SJCRH30 (cell line): ENCODE measurements around the gene CAMKMT. TPM values are rescaled to one million over a fixed set of nuclear protein-coding genes. Genes with fewer than 3 reads are reported as not detected.
"Not testable (repeated sequence)": the region's sequence is repeated elsewhere in the genome, so short reads cannot be mapped to it uniquely, and the experiment has no call there.

Experiments
- DNase-seq, 2 experiments: peaks; one replicate each; pipeline ENCODE4 v3.0.0-alpha.2; 2015 to 2020
- H3K27ac ChIP-seq: fragments of 250-450 bp; sonication (Bioruptor Pico); 2 replicates; pipeline ENCODE4 v1.5.1; 2020; ENCODE audit warnings: mild to moderate bottlenecking, moderate library complexity
- H3K27me3 ChIP-seq: fragments of 250-450 bp; sonication (Bioruptor Pico); 2 replicates; pipeline ENCODE4 v1.5.1; 2020; ENCODE audit warnings: mild to moderate bottlenecking, moderate library complexity
- H3K36me3 ChIP-seq: fragments of 250-450 bp; sonication (Bioruptor Pico); 2 replicates; pipeline ENCODE4 v1.5.1; 2020; ENCODE audit warnings: mild to moderate bottlenecking, moderate library complexity
- H3K4me1 ChIP-seq: fragments of 250-450 bp; sonication (Bioruptor Pico); 2 replicates; pipeline ENCODE4 v1.5.1; 2020; ENCODE audit warnings: mild to moderate bottlenecking, moderate library complexity
- H3K4me3 ChIP-seq: fragments of 250-450 bp; sonication (Bioruptor Pico); 2 replicates; pipeline ENCODE4 v1.5.1; 2020; ENCODE audit warnings: mild to moderate bottlenecking, moderate library complexity
- H3K9me3 ChIP-seq: fragments of 250-450 bp; sonication (Bioruptor Pico); replicated peaks from 2 replicates; pipeline ENCODE4 v1.5.1; 2020; ENCODE audit warnings: mild to moderate bottlenecking, moderate library complexity
- total RNA-seq: library from RNA; depleted of rRNA; stranded (reverse); fragments of >200 nt; shearing (Covaris generic); gene quantifications from 2 replicates; pipeline ENCODE4 v1.2.3, GENCODE V29; 2014

CAMKMT gene
- total RNA-seq, 1 experiment from 2014 or later = 11.3 TPM

DNA sequence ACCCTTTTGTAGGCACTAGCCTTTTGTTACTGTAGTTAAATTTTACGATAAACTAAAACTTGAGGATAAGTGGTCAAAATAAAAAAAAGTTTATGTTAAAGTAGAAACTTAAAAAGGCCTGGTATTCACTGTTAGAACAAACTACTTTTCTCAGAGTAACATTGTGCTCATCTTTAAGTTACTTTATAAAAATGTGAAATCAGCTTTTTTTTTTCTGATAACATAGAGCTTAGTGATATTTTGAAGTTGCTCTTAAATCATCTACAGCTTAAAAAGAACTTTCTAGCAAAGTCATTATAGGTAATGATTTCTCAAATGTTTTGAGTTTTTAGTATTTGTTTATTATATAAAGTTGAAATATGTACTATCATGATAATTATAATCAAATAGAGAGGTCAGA is 125.3 kb downstream of the CAMKMT start:
- H3K27me3 ChIP-seq = no peaks in the 10 kb centered on the region
- H3K36me3 ChIP-seq = no peaks in the 10 kb centered on the region
- DNase-seq = no peak
- H3K4me3 ChIP-seq = no peak overlapping the region
- H3K27ac ChIP-seq = no peak overlapping the region
- no peaks in the 10 kb centered on the region for H3K4me1 ChIP-seq
- no peaks in the 10 kb centered on the region for H3K9me3 ChIP-seq

DNA sequence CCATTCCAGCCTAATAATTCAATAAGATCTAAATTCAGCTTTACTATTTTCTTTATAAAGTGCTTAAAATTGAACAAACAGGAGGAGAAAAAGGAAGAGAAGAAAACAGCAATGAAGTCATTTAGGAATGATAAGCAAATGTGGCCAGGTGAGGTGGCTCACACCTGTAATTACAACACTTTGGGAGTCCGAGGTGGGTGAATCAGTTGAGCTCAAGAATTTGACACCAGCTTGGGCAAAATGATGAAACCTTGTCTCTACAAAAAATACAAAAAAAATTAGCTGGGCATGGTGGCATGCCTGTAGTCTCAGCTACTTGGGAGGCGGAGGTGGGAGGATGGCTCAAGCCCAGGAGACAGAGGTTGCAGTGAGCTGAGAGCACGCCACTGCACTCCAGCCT is 129.0 kb downstream of the CAMKMT start:
- no peaks in the 10 kb centered on the region for H3K27me3 ChIP-seq
- no peaks in the 10 kb centered on the region for H3K9me3 ChIP-seq
- no peak overlapping the region for H3K4me3 ChIP-seq
- no peak for DNase-seq
- H3K4me1 ChIP-seq = no peaks in the 10 kb centered on the region
- H3K36me3 ChIP-seq = no peaks in the 10 kb centered on the region
- no peak overlapping the region for H3K27ac ChIP-seq

DNA sequence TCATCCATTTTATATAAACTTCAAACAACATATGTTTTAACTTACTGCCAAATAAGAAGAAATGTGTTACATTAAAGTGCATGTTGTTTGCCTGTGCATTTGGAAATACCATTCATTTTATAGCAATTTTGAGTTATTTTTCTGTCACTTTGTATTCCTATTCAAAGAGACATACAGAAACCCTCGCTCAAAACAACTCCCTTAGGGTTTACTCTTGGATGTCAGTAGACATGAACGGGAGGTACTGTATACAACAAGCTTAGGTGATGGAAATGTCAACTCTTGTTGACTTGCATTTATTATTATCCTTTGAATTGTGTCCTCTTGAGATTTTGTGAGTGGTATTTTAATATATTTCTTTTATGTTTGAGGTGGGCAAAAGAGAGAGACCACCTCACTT is 132.3 kb downstream of the CAMKMT start:
- Histone ChIP-seq H3K27ac (no peak overlapping the region), H3K27me3 (no peaks in the 10 kb centered on the region), H3K36me3 (no peaks in the 10 kb centered on the region), H3K4me1 (no peaks in the 10 kb centered on the region), H3K4me3 (no peak overlapping the region), H3K9me3 (no peaks in the 10 kb centered on the region)
- DNase-seq = no peak

DNA sequence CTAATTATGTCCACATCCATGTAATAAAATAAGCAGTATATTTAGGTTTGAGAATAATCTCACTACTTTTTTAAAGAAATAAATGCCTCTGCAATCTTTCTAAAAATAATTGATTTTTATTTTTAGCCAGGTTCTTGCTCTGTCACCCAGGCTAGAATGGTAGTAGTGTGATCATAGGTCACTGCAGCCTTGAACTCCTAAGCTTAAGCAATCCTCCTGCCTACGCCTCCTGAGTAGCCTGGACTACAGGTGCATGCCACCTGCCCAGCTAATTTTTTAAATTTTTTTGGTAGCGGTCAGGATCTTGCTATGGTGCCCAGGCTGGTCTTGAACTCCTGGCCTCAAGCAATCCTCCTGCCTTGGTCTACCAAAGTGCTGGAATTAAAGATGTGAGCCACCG is 133.3 kb downstream of the CAMKMT start:
- Histone ChIP-seq H3K27me3 (no peaks in the 10 kb centered on the region), H3K27ac (no peak overlapping the region), H3K9me3 (no peaks in the 10 kb centered on the region), H3K4me3 (no peak overlapping the region), H3K36me3 (no peaks in the 10 kb centered on the region), H3K4me1 (no peaks in the 10 kb centered on the region)
- DNase-seq = no peak

DNA sequence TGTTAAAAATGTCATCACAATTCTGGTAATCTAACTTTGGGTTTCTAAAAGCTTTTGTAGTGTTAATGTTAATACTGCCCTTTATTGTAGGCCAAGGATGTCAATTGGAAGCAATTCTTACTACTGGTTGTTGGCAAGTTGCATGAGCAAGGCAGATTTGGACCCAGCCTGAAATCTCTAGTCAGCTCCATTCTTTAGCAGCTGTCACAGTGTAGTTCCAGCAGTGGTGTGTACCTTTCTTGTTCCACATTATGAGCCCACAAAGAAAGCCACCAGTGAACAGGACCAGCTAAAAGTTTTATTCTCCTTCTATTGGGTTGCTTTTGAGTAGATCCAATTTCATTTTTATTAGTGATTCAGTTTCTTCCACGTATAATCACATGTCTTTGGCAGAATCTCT is 133.8 kb downstream of the CAMKMT start:
- Histone ChIP-seq H3K4me3 (no peak overlapping the region), H3K27ac (no peak overlapping the region), H3K36me3 (no peaks in the 10 kb centered on the region), H3K27me3 (no peaks in the 10 kb centered on the region), H3K4me1 (no peaks in the 10 kb centered on the region), H3K9me3 (no peaks in the 10 kb centered on the region)
- no peak for DNase-seq

DNA sequence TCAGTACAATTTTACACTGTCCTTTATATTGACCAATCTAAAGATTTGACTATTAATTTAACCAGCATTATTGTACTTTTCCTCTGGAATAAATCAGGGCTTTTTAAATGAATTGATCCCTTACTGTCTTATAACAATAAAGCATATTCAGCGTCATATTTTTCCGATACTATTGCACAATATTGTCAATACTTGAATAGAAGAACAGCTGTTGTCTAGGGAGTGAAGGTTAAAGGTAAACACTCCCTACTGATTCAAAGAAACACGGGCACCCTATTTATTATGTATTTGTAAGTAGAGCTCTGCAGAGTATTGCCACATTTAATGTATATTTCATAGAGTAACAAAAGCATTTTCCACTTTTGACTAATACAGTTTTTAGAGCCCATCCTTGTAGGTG is 134.4 kb downstream of the CAMKMT start:
- Histone ChIP-seq H3K27ac (no peak overlapping the region), H3K9me3 (no peaks in the 10 kb centered on the region), H3K27me3 (no peaks in the 10 kb centered on the region), H3K4me3 (no peak overlapping the region), H3K36me3 (no peaks in the 10 kb centered on the region), H3K4me1 (no peaks in the 10 kb centered on the region)
- DNase-seq = no peak

DNA sequence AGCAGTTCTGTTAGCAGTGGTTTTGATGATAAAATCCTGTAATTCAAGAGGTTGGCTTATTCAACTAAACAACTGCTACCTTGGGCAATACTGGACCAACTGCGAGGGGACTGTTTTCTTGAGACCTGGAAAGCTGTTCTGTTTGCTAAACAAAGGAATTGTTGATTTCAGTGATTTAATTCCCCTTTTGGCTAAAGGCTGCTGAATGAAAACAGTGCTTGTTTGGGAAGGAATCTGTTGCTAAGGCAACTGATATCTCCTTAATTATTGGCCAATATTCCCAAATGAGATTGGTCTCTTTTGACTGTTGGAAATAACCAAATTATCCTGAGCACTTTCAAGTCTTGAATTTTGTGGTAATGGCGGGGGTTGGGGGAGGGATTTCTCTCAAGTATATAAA is 136.8 kb downstream of the CAMKMT start:
- no peaks in the 10 kb centered on the region for H3K36me3 ChIP-seq
- H3K4me3 ChIP-seq = no peak overlapping the region
- no peaks in the 10 kb centered on the region for H3K9me3 ChIP-seq
- no peaks in the 10 kb centered on the region for H3K27me3 ChIP-seq
- DNase-seq = no peak
- H3K27ac ChIP-seq = no peak overlapping the region
- no peaks in the 10 kb centered on the region for H3K4me1 ChIP-seq

DNA sequence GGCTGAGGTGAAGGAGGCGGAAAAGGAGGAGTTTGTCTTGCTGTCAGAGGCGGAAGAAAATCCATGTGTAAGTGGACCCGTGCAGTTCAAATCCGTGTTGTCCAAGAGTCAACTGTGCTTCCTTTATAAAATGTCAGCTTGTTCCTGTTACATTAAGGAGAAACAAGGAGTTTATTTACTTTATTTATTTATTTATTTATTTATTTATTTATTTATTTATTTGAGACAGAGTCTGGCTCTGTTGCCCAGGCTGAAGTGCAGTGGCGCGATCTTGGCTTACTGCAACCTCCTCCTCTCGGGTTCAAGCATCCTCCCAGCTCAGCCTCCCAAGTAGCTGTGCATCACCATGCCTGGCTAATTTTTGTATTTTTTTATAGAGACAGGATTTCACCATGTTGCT is 143.9 kb downstream of the CAMKMT start:
- not testable (repeated sequence) for H3K27me3 ChIP-seq, DNase-seq, H3K9me3 ChIP-seq

DNA sequence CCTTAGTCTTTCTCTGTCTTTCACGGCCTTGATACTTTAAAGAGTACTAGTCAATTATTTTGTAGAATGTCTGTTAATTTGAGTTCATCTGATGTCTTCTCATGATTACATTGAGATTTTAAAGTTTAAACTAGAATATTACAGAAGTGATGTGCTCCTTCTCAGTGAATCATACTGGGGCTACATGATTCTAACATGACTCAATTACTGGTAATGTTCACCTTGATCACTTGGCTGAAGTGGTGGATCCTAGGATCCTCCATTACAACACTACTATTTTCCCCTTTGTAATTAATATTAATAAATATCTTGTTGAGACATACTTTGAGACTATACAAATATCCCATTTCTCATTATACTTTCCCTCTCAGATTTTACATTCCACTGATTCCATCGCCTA is 148.5 kb downstream of the CAMKMT start:
- no peak for DNase-seq
- Histone ChIP-seq H3K27me3 (no peaks in the 10 kb centered on the region), H3K4me3 (no peak overlapping the region), H3K9me3 (0 out of 2 replicates have a peak, but pooled peaks cover 3% of the 10 kb centered on the region), H3K27ac (no peak overlapping the region), H3K36me3 (no peaks in the 10 kb centered on the region), H3K4me1 (no peaks in the 10 kb centered on the region)

More for the DNA sequence above, 143.9 kb downstream of the CAMKMT start:
- not testable (repeated sequence) for H3K4me1 ChIP-seq, H3K4me3 ChIP-seq, H3K27ac ChIP-seq, H3K36me3 ChIP-seq

DNA sequence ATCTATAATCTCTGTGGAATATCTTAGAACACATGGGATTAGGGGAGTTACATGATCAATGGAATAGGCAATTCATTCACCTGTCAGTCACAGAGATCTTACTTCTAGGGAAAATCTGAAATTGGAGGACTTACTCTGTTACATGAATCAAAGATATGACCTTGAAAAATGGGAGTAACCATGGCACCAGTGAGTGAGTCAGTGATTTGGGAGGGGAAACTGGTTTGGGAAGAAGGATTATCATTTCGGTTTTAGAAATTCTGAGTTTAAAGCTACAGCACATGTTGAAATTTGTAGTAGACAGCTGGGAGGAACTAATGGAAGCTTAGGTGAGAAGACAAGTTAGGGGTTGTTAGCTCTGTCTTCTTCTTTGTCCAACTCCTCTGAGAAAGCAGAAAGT is 153.7 kb downstream of the CAMKMT start:
- Histone ChIP-seq H3K4me1 (peaks cover 6% of the 10 kb centered on the region; the same call in 1 of the 2 replicates), H3K9me3 (peaks cover 1% of the 10 kb centered on the region; the same call in 1 of the 2 replicates), H3K4me3 (no peak overlapping the region), H3K36me3 (no peaks in the 10 kb centered on the region), H3K27me3 (no peaks in the 10 kb centered on the region), H3K27ac (no peak overlapping the region)
- DNase-seq = no peak

DNA sequence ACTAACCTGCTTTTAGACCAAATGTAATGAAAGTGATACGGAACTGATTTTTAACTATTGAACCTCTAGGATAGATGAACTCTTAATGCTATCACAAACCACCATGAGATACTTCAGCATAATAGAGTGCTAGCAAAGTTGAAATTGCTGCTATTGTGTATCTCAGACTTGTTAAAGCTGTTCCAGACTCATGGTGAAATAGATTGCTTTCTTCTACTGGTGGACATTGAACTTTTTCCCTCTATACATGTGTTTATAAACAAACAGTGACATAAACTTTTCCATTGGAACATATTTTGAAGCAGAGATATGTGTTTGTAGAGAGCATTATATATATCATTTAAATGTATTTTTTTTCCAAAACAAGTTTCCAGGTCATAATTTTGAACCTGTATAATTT is 157.3 kb downstream of the CAMKMT start:
- no peak for DNase-seq
- Histone ChIP-seq H3K27me3 (no peaks in the 10 kb centered on the region), H3K4me1 (peaks cover 6% of the 10 kb centered on the region; the same call in 1 of the 2 replicates), H3K27ac (no peak overlapping the region), H3K4me3 (no peak overlapping the region), H3K9me3 (peaks cover 14% of the 10 kb centered on the region), H3K36me3 (no peaks in the 10 kb centered on the region)

DNA sequence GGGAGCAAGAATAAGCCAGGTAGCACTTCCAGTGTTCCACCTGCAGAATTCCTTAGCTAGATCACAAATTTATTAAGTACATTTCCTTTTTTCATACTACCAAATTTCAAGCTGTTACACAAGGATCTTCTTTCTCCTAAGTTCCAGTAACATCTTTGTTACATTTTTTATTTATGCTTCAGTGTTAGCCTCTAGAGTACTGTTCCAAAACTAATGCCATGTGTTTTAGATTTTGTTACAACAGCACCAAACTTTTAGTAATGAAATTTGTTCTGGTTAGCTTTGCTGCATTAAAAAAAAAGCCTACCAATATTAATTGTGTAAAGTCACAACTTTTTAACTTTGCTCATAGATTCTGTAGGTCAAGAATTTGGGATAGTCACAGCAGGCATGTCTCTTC is 161.1 kb downstream of the CAMKMT start:
- DNase-seq = no peak
- Histone ChIP-seq H3K27me3 (no peaks in the 10 kb centered on the region), H3K36me3 (no peaks in the 10 kb centered on the region), H3K9me3 (peaks cover 14% of the 10 kb centered on the region), H3K4me1 (no peaks in the 10 kb centered on the region), H3K4me3 (no peak overlapping the region), H3K27ac (no peak overlapping the region)

DNA sequence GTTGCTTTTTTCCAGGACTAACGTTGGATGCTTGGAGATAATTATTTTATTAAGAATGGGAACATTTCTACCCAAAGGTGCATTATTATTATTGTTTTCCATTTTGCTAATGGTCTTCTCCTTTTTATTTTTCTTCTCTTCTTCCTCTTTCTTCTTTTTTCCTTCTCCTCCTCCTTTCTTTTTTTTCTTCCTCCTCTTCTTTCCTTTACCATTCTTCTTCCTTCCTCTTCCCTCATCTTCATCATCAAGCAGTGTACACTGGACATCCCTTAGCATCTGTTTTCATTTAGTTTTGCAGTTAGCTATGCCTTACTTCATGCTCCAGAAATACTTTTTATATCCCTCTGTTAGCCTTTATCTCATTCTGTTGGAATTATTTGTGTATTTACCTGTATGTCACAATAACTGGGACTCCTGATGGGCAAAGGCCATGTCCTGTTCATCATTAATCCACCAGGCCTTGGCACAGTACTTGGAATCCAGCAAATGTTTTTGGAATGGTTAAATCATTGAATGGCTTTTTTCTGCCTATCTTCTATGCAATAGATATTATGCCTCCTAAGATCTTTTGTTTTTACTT is 162.7 kb downstream of the CAMKMT start:
- no peaks in the 10 kb centered on the region for H3K27me3 ChIP-seq
- peaks cover 12% of the 10 kb centered on the region for H3K4me1 ChIP-seq
- no peak for DNase-seq
- H3K9me3 ChIP-seq = peaks cover 14% of the 10 kb centered on the region
- H3K27ac ChIP-seq = no peak overlapping the region
- H3K4me3 ChIP-seq = no peak overlapping the region
- no peaks in the 10 kb centered on the region for H3K36me3 ChIP-seq

DNA sequence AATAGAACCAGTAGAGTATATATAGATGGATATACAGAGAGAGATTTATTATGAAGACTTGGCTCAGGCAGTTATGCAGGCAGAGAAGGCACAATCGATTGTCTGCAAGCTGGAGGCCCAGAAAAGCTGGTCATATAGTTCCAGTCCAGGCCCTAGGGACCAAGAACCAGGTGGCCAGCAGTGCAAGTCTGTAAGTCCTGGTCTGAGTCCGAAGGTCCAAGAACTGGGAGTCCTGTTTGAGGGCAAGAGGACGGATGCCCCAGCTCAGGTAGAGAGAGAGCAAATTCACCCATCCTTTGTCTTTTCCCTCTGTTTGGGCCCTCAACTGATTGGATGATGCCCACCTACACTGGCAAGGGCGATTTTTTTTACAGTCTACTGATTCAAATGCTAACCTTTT is 164.6 kb downstream of the CAMKMT start:
- Histone ChIP-seq H3K4me3 (no peak overlapping the region), H3K27me3 (no peaks in the 10 kb centered on the region), H3K27ac (no peak overlapping the region), H3K4me1 (peaks cover 29% of the 10 kb centered on the region), H3K36me3 (no peaks in the 10 kb centered on the region), H3K9me3 (peaks cover 9% of the 10 kb centered on the region; the same call in 1 of the 2 replicates)
- no peak for DNase-seq

DNA sequence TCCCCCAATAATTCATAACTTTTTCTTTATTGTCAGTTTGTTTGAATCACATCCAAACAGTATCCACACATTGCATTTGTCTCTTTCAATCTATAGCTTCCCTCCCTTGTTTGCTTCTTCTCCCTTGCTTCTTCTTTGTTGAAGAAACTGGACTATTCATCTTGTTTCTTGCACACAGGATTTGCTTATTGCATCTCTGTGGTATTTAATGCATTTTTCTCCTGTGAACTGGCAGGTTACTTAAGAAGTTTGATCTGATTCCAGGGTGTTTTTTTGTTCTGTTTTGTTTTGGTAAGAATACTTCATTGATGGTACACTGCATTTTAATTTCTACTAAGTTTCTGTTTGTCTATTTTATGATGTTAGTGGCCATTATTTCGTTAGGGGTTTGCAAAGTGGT is 166.8 kb downstream of the CAMKMT start:
- Histone ChIP-seq H3K36me3 (no peaks in the 10 kb centered on the region), H3K4me1 (peaks cover 40% of the 10 kb centered on the region), H3K27ac (no peak overlapping the region), H3K4me3 (no peak overlapping the region), H3K27me3 (no peaks in the 10 kb centered on the region), H3K9me3 (no peaks in the 10 kb centered on the region)
- no peak for DNase-seq

DNA sequence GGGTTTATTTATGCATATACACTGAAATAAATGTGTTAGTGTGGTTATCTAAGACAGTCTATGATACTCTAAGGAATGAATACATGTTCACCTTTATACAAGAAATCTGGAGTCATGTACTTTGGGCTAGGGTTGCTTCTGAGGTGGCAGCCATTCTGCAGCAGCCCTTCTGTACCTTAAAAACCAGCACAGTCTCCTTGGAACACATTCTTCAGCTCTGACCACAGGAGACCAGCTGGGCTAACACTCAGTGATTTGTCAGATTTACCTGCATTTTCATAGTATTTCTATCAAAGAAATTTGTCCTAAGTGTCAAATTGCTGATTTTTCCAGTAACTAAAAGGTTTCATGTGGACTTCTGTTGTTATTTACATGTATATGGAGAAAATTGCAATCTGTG is 167.7 kb downstream of the CAMKMT start:
- peak; percentile 18 to 58 for DNase-seq
- Histone ChIP-seq H3K4me3 (no peak overlapping the region), H3K9me3 (no peaks in the 10 kb centered on the region), H3K4me1 (peaks cover 40% of the 10 kb centered on the region), H3K27me3 (no peaks in the 10 kb centered on the region), H3K36me3 (no peaks in the 10 kb centered on the region), H3K27ac (peak overlapping the region; percentile 66)
